Measurements from ENCODE around the gene IRX5.

Gene IRX5
- 0 to 0.18 (median 0) reads per million in 4 experiments for total RNA-seq

DNA sequence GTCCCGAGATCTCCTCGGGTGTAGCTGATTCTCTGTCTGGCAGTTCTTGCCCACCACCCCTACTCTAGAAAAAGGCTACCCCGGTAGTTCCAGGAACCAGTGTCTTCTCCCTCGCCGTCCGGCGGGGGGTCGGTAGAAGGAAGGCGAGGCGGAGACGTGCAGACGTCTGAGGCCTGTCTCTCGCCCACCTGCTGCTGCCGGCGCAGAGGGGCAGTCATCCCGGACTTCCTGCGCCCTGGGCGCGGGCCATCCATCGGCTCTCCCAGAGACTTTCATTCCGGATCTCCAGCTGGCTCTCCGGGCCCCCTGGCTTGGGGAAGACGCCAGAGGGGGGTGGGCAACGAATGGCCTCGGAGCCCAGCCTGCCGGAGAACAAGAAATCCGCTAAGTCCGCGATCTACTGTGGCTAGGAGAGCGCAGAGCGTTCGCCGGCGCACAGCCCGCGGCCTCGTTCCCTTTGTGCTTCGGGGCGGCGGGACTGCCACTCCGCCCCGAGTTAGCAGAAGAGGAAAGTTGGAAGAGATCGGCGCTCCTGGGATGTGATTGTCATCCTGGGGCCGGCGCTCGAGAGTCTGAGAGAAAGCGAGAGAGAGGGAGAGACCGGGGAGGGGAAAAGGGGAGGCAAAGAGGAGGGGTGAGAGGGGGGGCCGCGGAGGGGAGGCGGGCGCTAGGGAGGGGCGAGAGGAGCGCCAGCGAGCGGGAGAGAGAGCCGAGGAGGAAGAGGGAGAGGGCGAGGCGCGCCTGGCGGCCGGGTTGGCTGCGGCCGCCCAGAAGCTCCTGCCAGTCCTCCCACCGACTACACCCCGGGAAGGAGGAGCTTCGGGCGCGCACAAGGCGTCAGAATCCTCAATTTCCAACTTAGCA is at the start of gene IRX5:
TSS of gene IRX5 (plus strand) at position 861 of the 864 bp plus-strand sequence. CDS start 334 bp downstream, outside the sequence.
- DNase-seq, result no peak

DNA sequence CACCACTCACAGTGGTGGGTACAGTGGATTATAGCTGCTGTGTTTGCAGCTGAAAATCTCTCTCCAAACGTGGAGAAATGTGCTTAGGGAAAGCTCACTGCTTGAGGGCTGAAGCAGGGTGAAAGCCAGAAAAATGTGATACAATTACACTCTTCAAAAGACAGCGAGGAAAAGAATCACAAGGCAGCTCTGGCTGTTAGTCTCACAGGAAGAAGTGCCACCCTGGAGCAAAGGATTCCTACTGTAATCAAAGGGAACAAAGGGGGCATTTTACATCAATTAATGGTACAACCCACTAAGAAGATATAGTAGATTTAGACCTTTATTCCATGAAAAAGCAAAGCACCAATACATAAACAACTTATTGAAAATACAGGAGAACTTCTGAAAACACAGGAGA is 48.1 kb upstream of the IRX5 start:
- no peak for DNase-seq

DNA sequence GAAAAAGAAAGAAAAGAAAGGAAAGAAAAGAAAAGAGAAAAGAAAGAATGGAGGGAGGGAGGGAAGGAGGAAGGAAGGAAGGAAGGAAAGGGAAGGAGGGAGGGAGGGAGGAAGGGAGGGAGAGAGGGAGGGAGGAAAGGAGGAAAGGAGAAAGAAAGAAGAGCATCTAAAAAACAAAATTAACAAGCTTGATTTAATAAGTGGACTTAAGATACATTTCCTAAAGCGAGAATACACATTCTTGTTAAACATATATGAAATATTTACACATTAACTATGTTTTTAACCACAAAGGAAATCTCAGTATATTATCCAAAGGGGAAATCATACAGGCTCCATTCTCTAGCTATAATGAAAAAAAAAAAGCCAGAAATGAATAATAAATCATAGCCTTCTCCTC is 47.3 kb upstream of the IRX5 start:
- no peak for DNase-seq

DNA sequence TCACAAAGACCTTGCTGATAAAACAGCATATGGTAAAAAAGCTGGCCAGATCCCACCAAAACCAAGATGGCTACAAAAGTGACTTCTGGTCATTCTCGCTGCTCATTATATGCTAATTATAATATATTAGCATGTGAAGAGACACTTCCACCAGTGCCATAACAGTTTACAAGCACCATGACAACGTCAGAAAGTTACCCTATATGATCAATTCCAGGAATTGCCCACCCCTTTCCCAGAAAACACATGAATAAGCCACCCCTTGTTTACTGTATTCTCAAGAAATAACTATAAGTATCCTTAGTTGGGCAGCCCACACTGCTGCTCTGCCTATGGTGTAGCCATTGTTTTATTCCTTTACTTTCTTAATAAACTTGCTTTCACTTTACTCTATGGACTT is 44.6 kb upstream of the IRX5 start:
- DNase-seq, result no peak

DNA sequence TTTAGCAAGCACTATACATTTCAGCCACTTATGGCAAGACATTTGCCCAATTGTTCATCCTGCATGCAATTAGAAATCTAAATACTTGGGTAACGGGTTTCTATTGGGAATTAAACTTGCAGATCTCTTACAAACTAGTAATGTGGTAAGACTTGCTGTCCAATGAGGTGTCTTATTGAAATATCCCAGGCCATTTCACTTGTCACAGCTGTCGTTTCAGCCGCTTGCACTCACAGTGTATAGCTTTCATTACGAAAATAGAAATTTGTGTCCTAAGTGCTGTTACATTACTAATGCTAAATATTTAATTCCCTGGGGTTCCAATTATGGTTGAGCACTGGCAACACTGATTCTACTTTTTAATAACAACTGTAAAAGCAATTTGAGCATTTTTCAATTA is 40.3 kb upstream of the IRX5 start:
- DNase-seq, result no peak

DNA sequence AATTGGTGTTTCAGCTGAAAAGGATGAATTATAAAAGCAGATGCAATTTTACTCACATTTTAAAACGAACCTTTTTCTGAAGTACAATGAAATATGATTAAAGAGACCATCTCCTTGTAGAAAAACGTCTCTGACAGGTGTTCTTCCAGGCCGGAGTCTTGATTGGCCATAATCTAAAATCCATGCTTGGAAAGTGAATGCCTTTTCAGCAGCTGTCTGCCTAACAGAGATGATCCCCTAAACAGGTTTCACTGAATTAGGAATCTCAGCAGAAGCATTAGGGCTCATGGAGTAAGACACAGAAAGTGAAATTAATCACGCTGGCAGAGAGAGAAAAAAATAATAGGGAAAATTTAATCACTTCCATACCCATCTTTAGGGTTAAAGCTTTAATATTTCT is 39.3 kb upstream of the IRX5 start:
- no peak for DNase-seq

DNA sequence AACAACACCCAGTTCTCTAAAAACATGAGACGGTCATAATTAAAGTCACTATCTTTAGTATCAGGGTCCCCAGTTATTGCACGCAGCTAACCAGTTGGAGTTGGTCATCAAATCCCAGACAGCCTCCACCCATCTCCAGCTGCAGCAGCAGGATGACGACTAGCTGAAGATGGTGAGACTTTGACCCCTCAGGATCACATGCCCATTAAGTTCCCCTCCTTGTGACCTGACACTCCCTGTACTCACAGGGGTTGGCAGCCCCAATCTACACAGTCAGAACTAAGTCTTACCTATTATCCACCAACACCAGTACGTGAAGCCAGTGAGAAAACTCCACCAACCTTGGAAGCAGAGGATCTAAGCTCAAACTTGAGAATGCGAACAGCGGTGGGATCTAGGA is 37.7 kb upstream of the IRX5 start:
- no peak for DNase-seq

DNA sequence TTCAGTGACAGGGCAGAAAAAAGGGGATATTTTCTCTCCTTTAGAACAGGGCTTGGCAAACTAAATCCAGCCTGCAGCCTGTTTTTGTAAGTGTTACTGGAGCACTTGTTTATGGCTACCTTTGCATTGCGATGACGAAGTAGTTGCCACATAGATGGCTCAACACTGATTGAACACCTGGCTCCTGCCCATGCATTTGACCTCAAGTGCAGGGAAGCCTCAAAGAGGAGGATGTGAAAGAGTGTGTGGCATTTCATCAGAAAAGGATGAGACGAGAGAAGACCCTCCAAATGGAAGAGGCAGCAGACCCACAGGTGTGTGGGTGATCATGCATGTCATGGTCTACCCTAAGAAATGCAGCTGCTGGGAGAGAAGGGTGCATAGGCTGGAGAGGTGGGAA is 32.7 kb upstream of the IRX5 start:
- no peak for DNase-seq

DNA sequence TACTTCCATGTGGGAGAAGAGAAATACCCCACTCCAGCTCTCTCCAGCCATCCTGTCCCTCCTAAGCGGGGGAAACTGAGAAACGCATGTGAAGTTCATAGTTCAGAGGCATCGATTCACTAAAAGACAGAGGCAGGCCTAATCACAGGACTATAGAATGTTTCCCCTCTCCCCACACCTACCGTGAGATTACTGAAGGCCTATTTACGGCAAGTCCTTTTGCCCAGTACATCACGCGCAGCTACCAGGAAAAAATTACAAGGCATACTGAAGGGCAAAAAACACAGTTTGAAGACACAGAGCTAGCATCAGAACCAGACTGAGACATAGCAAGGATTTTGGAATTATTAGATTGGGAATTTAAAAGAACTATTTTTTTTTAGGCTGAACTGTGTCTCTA is 29.1 kb upstream of the IRX5 start:
- no peak for DNase-seq

DNA sequence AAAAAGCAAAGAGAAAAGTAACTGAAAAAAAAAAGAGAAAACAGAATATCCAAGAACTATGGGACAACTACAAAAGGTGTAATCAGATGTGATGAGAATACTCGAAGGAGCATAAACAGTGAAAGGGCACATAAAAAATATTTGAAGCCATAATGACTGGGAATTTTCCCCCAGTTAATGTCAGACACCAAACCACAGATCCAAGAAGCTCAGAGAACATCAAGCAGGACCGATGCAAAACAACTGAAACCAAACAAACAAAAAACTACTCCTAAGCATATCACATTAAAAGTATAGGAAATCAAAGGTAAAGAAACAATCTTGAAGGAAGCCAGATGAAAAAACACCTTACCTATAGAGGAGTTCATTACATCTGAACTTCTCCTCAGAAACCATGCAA is 27.6 kb upstream of the IRX5 start:
- no peak for DNase-seq

DNA sequence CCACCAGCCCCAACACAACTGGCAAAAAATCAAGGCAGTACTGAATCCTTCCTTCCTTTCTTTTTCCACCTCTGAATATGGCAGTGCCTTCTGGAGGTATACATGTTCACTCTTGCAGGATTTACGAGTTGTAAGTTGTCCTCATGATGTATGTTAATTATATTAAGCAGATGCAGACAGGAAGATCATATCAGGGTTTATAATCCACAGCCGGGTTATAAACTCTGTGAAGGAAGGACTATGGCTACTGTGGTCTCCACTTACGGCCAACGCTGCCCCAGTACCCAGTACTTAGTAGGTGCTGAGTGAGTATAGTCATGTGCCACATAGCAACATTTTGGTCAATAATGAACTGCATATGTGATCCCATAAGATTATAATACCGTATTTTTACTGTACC is 19.6 kb upstream of the IRX5 start:
- no peak for DNase-seq

DNA sequence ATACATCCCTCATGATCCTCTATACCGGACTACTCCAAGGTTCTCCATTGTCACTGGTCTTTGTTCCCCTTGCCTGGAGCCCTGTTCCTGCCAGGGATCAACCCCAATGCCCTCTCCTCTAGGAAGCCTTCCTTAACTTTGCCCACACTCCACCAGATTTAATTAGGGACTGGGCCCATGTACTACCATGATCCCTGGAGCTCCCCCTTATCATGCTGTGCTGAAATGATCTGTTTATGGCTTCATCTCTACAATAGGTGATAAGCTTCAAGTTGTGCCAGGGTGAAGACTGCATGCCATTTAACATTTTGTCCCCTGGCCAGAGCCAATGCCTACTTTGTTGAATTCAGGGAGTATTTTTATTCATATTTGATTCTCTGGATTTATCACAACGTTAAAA is 17.9 kb upstream of the IRX5 start:
- no peak for DNase-seq

DNA sequence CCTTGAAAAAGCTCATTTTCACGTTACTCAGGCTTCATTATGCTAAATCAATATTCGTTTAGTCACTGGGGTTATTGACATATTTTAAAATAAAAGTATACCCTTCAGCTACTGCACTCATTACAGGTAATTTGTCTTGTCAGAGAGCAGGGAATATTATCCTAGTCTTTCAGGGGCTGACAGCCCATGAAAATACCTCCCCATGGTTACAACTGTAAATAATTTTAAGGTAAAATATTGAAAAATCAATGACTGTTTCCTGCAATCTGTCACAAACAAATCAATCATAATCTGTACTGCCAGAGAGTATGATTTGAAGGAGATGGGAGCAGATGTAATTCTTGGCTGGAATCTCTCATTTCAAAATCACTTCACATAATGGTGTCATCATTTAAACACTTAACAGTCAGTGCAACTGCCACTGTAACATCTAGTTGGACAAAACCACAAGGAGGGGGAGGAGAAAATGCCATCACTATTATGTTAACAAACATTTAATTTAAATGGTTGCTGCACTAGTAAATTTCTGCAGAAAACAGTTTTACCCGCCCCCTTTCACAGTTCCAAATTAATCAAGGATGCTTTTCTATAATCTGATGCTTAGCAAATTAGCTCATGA is 9.3 kb upstream of the IRX5 start:
- no peak for DNase-seq

DNA sequence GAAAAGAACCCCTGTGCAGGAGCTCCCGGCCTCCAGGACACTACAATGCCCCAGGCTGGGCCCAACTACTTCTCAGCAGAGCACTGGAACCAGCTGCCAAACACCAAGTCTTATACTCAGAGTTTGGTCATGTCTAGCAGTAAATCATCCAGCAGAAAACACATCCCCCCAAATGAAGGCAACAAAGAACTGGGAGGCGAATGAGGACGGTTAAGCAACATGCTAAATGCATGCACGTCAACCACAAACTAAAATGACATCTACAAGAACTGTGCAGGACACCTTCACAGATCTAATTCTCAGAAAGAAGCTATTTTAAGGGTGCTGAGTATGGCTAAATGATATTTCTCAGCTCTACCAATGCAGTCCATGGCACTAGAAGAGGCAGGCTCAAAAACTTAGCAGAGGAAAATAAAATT is 7.6 kb upstream of the IRX5 start:
- no peak for DNase-seq

DNA sequence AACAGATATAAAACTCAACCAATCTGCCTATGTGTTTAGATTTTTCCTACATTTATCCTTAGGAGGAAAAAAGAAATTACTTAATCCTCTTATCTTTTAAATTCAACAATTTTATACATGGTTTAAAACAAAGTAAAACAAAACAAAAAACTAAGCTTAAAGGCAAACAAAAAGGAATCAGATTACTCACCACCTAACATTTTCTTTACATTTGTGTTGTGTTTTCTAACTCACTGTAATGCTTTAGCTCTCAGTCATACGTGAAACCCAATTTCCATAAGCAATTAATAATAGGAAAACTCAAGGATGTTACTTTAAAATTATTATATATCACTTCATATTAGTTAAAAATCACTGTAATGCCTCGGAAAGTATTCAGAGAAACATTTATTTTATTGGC is 6.7 kb upstream of the IRX5 start:
- no peak for DNase-seq

DNA sequence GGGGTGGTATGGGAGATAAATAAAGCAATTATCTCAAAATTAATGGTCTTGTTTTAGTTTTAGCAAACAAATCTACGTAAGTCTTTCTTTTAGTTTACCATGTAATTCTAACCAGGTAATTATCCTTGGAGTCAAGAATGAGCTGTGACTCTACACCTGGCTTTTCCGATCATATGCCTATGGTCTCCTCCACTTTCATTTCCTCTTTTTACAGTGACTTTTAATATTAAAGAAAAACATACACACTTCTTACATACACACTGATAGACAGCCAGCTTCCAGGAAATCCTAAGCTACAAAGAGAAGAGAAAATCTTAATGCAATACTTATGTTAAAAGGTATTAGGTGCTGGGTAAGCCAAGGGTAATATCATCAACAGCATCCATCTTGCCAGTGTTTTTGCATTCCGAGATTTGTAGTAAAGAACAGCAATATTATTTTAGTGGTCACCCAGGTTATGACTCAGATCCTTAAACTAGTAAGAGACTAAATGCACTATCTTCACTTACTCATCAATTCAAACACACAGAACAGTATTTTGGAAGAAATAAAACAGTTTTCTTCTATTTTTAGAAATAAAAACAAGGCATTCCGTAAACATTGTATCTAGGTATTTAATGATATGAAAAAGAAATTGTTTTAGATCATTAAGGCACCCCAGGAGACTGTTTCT is 4.4 kb upstream of the IRX5 start:
- DNase-seq, result no peak

DNA sequence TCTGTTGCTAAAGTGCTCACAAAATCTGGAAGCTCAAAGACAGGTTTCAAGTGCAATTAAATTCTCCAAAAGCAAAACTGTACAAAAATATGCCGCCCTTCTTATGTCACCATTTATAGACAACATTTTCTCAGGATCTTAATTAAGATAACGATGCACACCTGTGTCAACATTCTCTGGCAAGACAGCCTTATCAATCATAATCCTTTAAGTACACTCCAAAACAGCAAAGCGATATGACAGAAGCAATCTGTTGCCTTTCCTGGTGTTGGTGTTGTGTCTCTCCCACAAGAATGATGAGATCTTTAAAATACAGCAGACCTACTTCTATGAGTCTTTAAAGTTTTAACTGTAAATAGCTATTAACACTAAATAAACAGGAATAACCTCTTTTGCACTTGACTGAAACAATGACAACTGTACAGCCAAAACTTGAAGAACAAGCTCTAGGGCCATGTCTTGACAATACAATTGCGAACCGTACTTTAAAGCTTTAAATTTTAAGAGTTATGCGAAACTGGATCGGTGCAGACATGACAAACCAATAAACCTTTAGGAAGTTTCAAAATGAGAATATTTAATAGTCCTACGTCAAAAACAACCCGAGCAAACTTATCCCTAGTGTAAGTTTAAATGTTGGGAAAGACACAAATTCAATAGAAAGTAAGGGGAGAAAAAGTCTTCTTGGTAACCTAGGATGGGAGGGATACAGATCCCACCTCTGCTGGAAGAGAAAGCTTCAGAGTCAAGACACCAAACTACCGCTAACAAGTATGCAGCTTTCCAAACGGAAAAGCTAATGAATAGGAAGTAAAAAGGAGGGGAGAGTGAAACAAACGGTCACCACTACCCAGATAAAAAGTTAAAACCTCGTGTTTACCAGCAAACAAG is 3.3 kb upstream of the IRX5 start:
- no peak for DNase-seq

DNA sequence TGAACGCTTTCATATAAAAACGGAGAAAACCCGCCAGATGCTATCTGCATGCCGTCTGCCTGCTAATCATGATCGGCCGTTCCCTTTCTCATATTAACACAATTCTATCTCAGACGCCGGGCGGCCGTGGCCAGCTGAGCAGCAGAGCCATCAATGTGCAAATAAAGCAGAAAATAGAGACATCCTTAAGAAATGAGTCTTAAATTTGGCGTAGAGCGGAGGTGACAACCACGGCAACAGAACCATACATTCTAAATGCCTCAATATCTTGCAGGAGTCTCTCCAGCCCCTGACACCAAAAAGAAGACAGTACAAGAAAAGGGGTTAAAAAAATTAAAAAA is 2.7 kb upstream of the IRX5 start:
- no peak for DNase-seq

DNA sequence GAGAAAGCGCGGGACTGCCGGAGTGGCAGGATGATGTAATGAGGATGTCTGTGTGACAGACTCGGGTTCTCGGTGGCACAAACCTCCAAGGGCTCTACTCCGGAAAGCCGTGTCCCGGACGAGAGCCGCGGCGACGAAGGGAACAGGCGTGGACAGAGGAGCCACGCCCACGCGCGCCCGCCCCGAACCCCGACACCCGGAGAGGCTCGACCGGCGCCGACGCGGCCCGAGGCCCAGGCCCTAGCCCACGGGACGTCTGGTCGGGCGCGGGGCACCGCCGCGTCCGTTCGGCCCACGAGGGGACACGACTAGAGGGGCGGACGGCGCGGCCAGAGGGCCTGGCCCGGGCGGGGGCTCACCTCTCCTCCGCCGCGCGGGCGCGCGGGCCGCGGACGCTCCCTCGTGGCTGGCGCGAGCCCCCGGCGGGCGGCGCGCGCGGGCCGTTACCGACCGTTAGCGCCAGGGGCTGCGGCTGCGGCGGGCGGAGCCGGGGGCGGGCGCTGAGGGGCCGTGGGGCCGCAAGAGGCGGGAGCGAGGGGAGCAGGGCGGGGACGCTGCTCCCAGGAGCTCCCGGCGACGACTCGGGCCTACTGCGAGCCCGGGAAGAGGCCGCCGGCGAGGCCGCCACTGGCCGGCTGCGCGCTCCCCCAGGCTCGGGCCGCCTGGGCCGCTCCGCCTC is 2.1 kb upstream of the IRX5 start:
- no peak for DNase-seq

DNA sequence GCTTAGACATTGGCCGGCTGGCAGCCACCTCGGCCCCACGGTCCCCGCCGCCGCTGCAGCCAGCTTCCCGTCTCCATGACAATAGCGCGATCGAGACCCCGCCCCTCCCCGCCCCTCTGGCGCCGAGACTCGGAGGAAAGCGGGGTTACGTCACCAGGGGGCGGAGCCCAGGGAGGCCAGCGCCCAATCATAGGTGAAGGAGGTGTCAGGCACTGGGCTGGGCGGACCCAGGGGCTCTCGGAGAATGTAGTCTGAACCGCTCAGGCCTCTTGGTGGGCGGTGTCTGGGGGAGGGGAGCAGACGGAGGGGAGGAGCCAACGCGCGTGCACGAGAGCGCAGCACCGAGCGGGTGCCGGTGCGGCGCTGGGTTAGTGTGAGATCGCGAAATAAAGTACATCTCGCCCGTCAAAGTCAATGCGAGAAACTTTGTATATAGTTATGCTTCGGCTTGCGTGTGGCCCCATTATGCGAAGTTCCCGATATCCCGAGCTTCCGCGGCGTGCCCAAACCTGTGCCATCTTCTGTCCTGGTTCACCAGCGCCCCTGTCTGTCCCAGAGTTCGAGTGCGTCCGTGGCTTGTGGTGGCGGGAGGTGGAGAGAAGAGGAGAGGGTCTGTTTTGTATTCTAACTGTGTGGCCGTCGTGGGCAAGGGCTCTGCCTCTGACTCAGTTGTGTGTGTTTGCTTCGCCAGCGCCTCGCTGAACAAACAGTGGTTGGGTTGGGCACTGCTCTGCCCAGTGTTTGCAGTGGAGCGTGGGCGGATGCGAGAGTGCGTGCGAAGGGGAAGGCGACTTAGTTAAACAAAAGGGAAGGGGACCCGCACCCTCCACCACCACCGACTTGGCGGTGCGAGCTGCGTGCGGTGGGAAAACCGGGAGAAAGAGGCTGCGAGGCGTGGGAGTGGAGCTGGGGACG is 1.3 kb upstream of the IRX5 start:
- DNase-seq, result peak; percentile 94

DNA sequence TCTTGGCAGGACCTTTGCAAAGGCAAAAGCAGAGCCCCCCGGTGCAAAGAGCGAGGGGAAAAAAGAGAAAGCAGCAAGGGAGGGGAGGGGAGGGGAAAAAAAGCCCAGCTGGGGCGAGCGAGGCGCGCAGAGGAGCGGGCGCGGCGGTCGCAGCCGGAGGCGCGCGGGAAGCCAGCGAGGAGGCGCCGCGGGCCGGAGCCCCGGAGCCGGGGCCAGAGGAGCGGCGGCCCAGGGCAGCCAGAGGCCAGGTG is 129 bp downstream of the IRX5 start:
- no peak for DNase-seq
